Right lobe of liver (tissue), 6 donors: ENCODE data around the gene HLA-DPA1. TPM values are rescaled to one million over a fixed set of nuclear protein-coding genes. Genes with fewer than 3 reads are reported as not detected.

Experiments used
- ATAC-seq, 4 donors: fragments of 200-7000 bp; cut with Tn5 transposase; one replicate each; pipeline ENCODE4 v1.9.1; 2020; ENCODE audit warnings: mild to moderate bottlenecking in 4 of 4, moderate library complexity in 4 of 4
- DNase-seq, 3 donors: peaks; one replicate each; pipeline ENCODE4 v3.0.0-alpha.2; 2020
- H3K27ac ChIP-seq, 3 donors: fragments of 200-600 bp; one replicate each; pipeline ENCODE4 v1.8.0; 2022
- H3K27me3 ChIP-seq, 2 donors: fragments of 200-600 bp; one replicate each; pipeline ENCODE4 v1.8.0; 2022
- H3K36me3 ChIP-seq, 4 donors: fragments of 200-600 bp; sonication (generic) in 1 of 4; one replicate each; pipeline versions ENCODE4 v1.5.1 to v1.8.0; 2017 to 2022; ENCODE audit warnings: control low read depth in 1 of 4
- H3K4me1 ChIP-seq, 4 donors: fragments of 200-600 bp; sonication (generic) in 1 of 4; one replicate each; pipeline versions ENCODE4 v1.5.1 to v1.8.0; 2017 to 2022; ENCODE audit warnings: control low read depth in 1 of 4
- H3K4me3 ChIP-seq, 3 donors: fragments of 200-600 bp; one replicate each; pipeline ENCODE4 v1.8.0; 2022
- H3K9me3 ChIP-seq, 4 donors: fragments of 200-600 bp; sonication (generic) in 1 of 4; one replicate each; pipeline versions ENCODE4 v1.5.1 to v1.8.0; 2017 to 2022; ENCODE audit warnings: control low read depth in 1 of 4
- CTCF ChIP-seq, 4 donors: fragments of 200-600 bp in 3 of 4; fragments of 450-650 bp in 1 of 4; IDR thresholded peaks; one replicate each; pipeline versions ENCODE4 v1.5.1 to v1.8.0; 2016 to 2022; ENCODE audit warnings: antibody characterized with exemption in 4 of 4, mild to moderate bottlenecking in 2 of 4
- POLR2A ChIP-seq: fragments of 450-650 bp; IDR thresholded peaks from one replicate; pipeline ENCODE4 v1.6.1; 2017; ENCODE audit warnings: antibody characterized with exemption, mild to moderate bottlenecking
- WGBS: methylation state at CpG from one replicate; pipeline ENCODE4 v1.1.6; 2018; ENCODE audit warnings: low coverage, low lambda C conversion rate; ENCODE audit not compliant: insufficient coverage; ENCODE audit errors: missing lambda C conversion rate; 5-methylcytosine and 5-hydroxymethylcytosine counted together
- intact Hi-C, 2 donors: fragments of 100-400 bp; cut with DNase I; formaldehyde crosslinking; loops; one replicate each; pipeline versions ENCODE4 v1.11.2 to v1.14.1; 2022
- total RNA-seq, 6 experiments: library from RNA; depleted of rRNA in 2 of 6; stranded (reverse); fragments of >200 nt in 2 of 6; fragmentation: NEBNext Ultra II Directional in 3 of 6; extraction: Animal tissue kit (Norgen Biotek cat#: 25700) in 3 of 6; gene quantifications; one replicate each; pipeline versions ENCODE4 v1.1.0 to v1.2.4, GENCODE V29; 2016 to 2023
- donor health status: DM: no; HTN: yes; CAD: no.
- donor health status: DM: no; HTN: no; CAD: no.
- donor health status: DM: no; HTN: no; CAD: no.
- donor health status: DM: no; HTN: yes; CAD: no.
- donor health status: DM: no; HTN: yes; CAD: no.

Gene HLA-DPA1
- total RNA-seq, 6 experiments from 2014 or later: 10.0 to 74.8 (median 26.3) TPM

- ATAC-seq (no peak), DNase-seq (no peak)
- peaks cover 0 to 7% (median 0%) of the 10 kb centered on the region in 4 donors for H3K4me1 ChIP-seq
- no peak overlapping the region for H3K4me3 ChIP-seq
- no peaks in the 10 kb centered on the region for H3K27me3 ChIP-seq
- H3K9me3 ChIP-seq: no peaks in the 10 kb centered on the region
- intact Hi-C loops: no loop called here
- 42% methylated on average over 5 of the region's 5 CpGs for WGBS
- no peaks in the 10 kb centered on the region for H3K36me3 ChIP-seq
- H3K27ac ChIP-seq: no peak overlapping the region
- no peak for TF ChIP-seq POLR2A
Measured at GRCh38 chr6:33077908-33078307, 4.5 kb upstream of the HLA-DPA1 start.

GRCh38 chr6:33076406-33076934, 3.0 kb upstream of the HLA-DPA1 start:
- no peak for TF ChIP-seq POLR2A
- no peak for TF ChIP-seq CTCF (IDR thresholded peaks at IDR 0.05)
- Histone ChIP-seq H3K4me3 (peak overlapping the region; percentile 22 to 42 (median 28)), H3K27ac (peak overlapping the region in 2 of 3 donors; percentile 25 to 57), H3K9me3 (no peaks in the 10 kb centered on the region), H3K36me3 (no peaks in the 10 kb centered on the region), H3K27me3 (no peaks in the 10 kb centered on the region), H3K4me1 (peaks cover 0 to 7% (median 0%) of the 10 kb centered on the region in 4 donors)
- no peak for ATAC-seq
- DNase-seq: no peak
- 33% methylated on average over 2 of the region's 3 CpGs for WGBS
- intact Hi-C loops: no loop called here

- no peaks in the 10 kb centered on the region for H3K36me3 ChIP-seq
- TF ChIP-seq POLR2A (peak; percentile 53), CTCF (IDR thresholded peaks at IDR 0.05) (no peak)
- H3K9me3 ChIP-seq: no peaks in the 10 kb centered on the region
- peak; percentile 75 to 83 (median 78) for ATAC-seq
- intact Hi-C loops: no loop called here
- peak within 1 kb of the TSS; percentile 25 to 57 (median 45) for H3K27ac ChIP-seq
- no peaks in the 10 kb centered on the region for H3K27me3 ChIP-seq
- DNase-seq: no peak
- peaks cover 0 to 7% (median 0%) of the 10 kb centered on the region in 4 donors for H3K4me1 ChIP-seq
- 32% methylated on average over 10 of the region's 10 CpGs for WGBS
- H3K4me3 ChIP-seq: peak within 1 kb of the TSS; percentile 22 to 42 (median 28)
Measured at GRCh38 chr6:33075568-33076405, 2.3 kb upstream of the HLA-DPA1 start, which contains the start of gene HLA-DPB1. HLA-DPB1 (plus strand) TSS chr6:33075990; CDS start chr6:33076042, 52 bp downstream.

- DNase-seq (no peak), ATAC-seq (no peak)
- intact Hi-C loops: no loop called here
- TF ChIP-seq POLR2A: no peak
- no peak for TF ChIP-seq CTCF (IDR thresholded peaks at IDR 0.05)
- no peaks in the 10 kb centered on the region for H3K9me3 ChIP-seq
- no peak overlapping the region for H3K4me3 ChIP-seq
- no peaks in the 10 kb centered on the region for H3K27me3 ChIP-seq
- peak overlapping the region in 2 of 3 donors; percentile 20 to 45 for H3K27ac ChIP-seq
- H3K36me3 ChIP-seq: no peaks in the 10 kb centered on the region
- WGBS: 46% methylated on average over 4 of the region's 4 CpGs
- peaks cover 0 to 4% (median 0%) of the 10 kb centered on the region in 4 donors for H3K4me1 ChIP-seq
Measured at GRCh38 chr6:33075208-33075567, 1.7 kb upstream of the HLA-DPA1 start.

GRCh38 chr6:33072508-33073100, 845 bp downstream of the HLA-DPA1 start:
- intact Hi-C loops: no loop called here
- Histone ChIP-seq H3K9me3 (no peaks in the 10 kb centered on the region), H3K27ac (peak overlapping the region in 1 of 3 donors; percentile 9), H3K36me3 (no peaks in the 10 kb centered on the region), H3K4me1 (no peaks in the 10 kb centered on the region), H3K27me3 (no peaks in the 10 kb centered on the region), H3K4me3 (peak overlapping the region in 1 of 3 donors; percentile 33)
- WGBS: 29% methylated on average over 7 of the region's 7 CpGs
- no peak for ATAC-seq
- no peak for TF ChIP-seq POLR2A
- no peak for TF ChIP-seq CTCF (IDR thresholded peaks at IDR 0.05)
- no peak for DNase-seq
